Keratinocyte (primary cell): ENCODE measurements around the gene LAS1L. TPM values are rescaled to one million over a fixed set of nuclear protein-coding genes. Genes with fewer than 3 reads are reported as not detected.

Source experiments
- DNase-seq: peaks from one replicate; pipeline ENCODE4 v3.0.0-alpha.2; 2011; ENCODE audit warnings: low read depth, missing footprints, low spot score
- FAIRE-seq: peaks from 2 replicates; lab custom pipeline; 2011; peaks lifted over from hg19 to GRCh38; lab: Jason Lieb, UNC
- H2AFZ ChIP-seq: 2 replicates; pipeline ENCODE4 v1.6.0; 2012; ENCODE audit warnings: low read length, control low read depth, inconsistent platforms; ENCODE audit not compliant: control insufficient read depth
- H3K27ac ChIP-seq: 2 replicates; pipeline ENCODE4 v1.5.1; 2011; ENCODE audit warnings: low read length; ENCODE audit not compliant: control insufficient read depth, insufficient read depth
- H3K27me3 ChIP-seq: 3 replicates; pipeline ENCODE4 v1.6.0; 2011; ENCODE audit warnings: low read length; ENCODE audit not compliant: control insufficient read depth, insufficient read depth; ENCODE audit errors: extremely low read depth
- H3K36me3 ChIP-seq, 2 experiments: 2 replicates in 1 of 2; 3 replicates in 1 of 2; pipeline ENCODE4 v1.5.1; 2011; ENCODE audit warnings: low read length in 2 of 2, mild to moderate bottlenecking in 1 of 2; ENCODE audit not compliant: control insufficient read depth in 2 of 2, insufficient read depth in 2 of 2; ENCODE audit errors: extremely low read depth in 1 of 2
- H3K4me1 ChIP-seq: 3 replicates; pipeline ENCODE4 v1.5.1; 2011; ENCODE audit warnings: low read length; ENCODE audit not compliant: control insufficient read depth, insufficient read depth; ENCODE audit errors: extremely low read depth
- H3K4me2 ChIP-seq: 3 replicates; pipeline ENCODE4 v1.6.0; 2011; ENCODE audit warnings: low read depth, low read length; ENCODE audit not compliant: control insufficient read depth, insufficient read depth; ENCODE audit errors: extremely low read depth
- H3K4me3 ChIP-seq, 3 experiments: fragments of 200-600 bp in 1 of 3; sonication (generic) in 1 of 3; 2 replicates in 2 of 3; 3 replicates in 1 of 3; pipeline ENCODE4 v1.5.1; 2011 to 2016; ENCODE audit warnings: low read length in 3 of 3, mild to moderate bottlenecking in 3 of 3, control low read depth in 2 of 3, inconsistent platforms in 1 of 3, low read depth in 1 of 3, mixed read lengths in 1 of 3, mixed run types in 1 of 3, moderate library complexity in 1 of 3; ENCODE audit not compliant: control insufficient read depth in 2 of 3, insufficient read depth in 2 of 3; ENCODE audit errors: extremely low read depth in 1 of 3
- H3K79me2 ChIP-seq: 2 replicates; pipeline ENCODE4 v1.6.0; 2012; ENCODE audit warnings: low read length; ENCODE audit not compliant: control insufficient read depth, insufficient read depth
- H3K9ac ChIP-seq: 3 replicates; pipeline ENCODE4 v1.6.0; 2011; ENCODE audit warnings: low read length; ENCODE audit not compliant: control insufficient read depth, insufficient read depth; ENCODE audit errors: extremely low read depth
- H3K9me1 ChIP-seq: 3 replicates; pipeline ENCODE4 v1.6.0; 2011; ENCODE audit warnings: low read length; ENCODE audit not compliant: control insufficient read depth, insufficient read depth; ENCODE audit errors: extremely low read depth
- H3K9me3 ChIP-seq: 2 replicates; pipeline ENCODE4 v1.5.1; 2012; ENCODE audit warnings: low read depth, low read length; ENCODE audit not compliant: control insufficient read depth
- H4K20me1 ChIP-seq: 3 replicates; pipeline ENCODE4 v1.6.0; 2011; ENCODE audit warnings: low read length; ENCODE audit not compliant: control insufficient read depth, insufficient read depth; ENCODE audit errors: extremely low read depth
- CTCF ChIP-seq, 3 experiments: IDR thresholded peaks in 1 of 3; conservative IDR thresholded peaks in 1 of 3; optimal IDR thresholded peaks in 1 of 3; 2 replicates in 2 of 3; 3 replicates in 1 of 3; pipeline versions ENCODE3 to v1.5.1; 2011; ENCODE audit warnings: low read length in 3 of 3, mild to moderate bottlenecking in 3 of 3, moderate library complexity in 2 of 3, control low read depth in 1 of 3, inconsistent platforms in 1 of 3; ENCODE audit not compliant: insufficient read depth in 2 of 3; ENCODE audit errors: extremely low read depth in 1 of 3
- EZH2 ChIP-seq: IDR thresholded peaks from one replicate; pipeline ENCODE4 v1.6.1; 2012; ENCODE audit warnings: inconsistent platforms, mild to moderate bottlenecking, low read length, moderate library complexity
- dilution Hi-C: fragments of 300-500 bp; cut with MboI; formaldehyde crosslinking; loops from one replicate; pipeline ENCODE4 v1.7.0; 2020; ENCODE audit warnings: low sequenced_read_pairs; ENCODE audit not compliant: extremely low pct_ligation_motif_present
- polyA plus RNA-seq, 5 experiments: library from polyadenylated mRNA; depleted of rRNA in 3 of 5; stranded (reverse) in 3 of 5; stranded (forward) in 1 of 5; unstranded in 1 of 5; fragments of >200 nt; gene quantifications; 1 replicate in 1 of 5; 2 replicates in 3 of 5; 3 replicates in 1 of 5; pipeline versions ENCODE4 v1.2.1 to v1.2.3, GENCODE V29; 2011 to 2012; ENCODE audit warnings: missing spikeins in 2 of 5, low read depth in 1 of 5, low replicate concordance in 1 of 5

LAS1L gene
- polyA plus RNA-seq, 1 donor (not counting 4 experiments of a cell fraction or from before 2014, with no cell fraction given) = 44.8 TPM

GRCh38 chrX:65528705-65529340, 5.8 kb downstream of the LAS1L start:
- Histone ChIP-seq H3K36me3 (peaks cover 0 to 6% of the 10 kb centered on the region in 2 experiments), H3K9me1 (peaks cover 2% of the 10 kb centered on the region), H3K4me1 (peaks cover 8% of the 10 kb centered on the region), H3K27ac (no peak overlapping the region), H3K9ac (no peak overlapping the region), H2AFZ (no peak overlapping the region), H3K4me2 (no peak overlapping the region), H3K79me2 (peaks cover 20% of the 10 kb centered on the region), H3K27me3 (no peaks in the 10 kb centered on the region), H4K20me1 (peaks cover 3% of the 10 kb centered on the region), H3K9me3 (no peaks in the 10 kb centered on the region), H3K4me3 (no peak overlapping the region)
- dilution Hi-C loops = no loop called here
- DNase-seq = no peak
- peak; percentile 90 to 99 (median 99) for TF ChIP-seq CTCF (optimal IDR thresholded peaks at IDR 0.05 in 1 of 3, IDR thresholded peaks at IDR 0.05 in 1 of 3, conservative IDR thresholded peaks at IDR 0.05 in 1 of 3; ENCODE audit: extremely low read depth in 1 of 3, insufficient read depth in 2 of 3, low read length in 3 of 3)
- TF ChIP-seq EZH2 = no peak
- FAIRE-seq = no peak

DNA sequence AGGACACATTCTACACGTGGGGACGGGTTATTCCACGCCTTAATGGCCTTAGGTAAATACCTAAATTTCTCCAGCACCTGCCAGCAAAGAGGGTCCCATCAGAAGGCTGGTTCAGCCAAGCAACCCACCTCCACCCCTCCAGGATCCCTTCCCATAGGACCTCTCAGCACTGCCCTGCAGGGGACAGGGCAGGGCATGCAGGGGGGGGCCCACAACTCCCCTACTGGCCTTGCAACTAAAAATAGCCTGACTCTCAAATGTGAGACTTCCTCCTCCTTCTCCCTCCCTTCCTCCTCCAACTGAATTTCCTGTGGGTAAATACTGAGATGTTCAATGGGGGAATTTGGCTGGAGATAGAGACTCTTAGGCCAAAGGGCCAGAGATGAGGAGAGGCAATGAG, 6.3 kb downstream of the LAS1L start:
- H3K9me1 ChIP-seq = peaks cover 2% of the 10 kb centered on the region
- no peak overlapping the region for H3K9ac ChIP-seq
- H3K27ac ChIP-seq = no peak overlapping the region
- H3K4me3 ChIP-seq = no peak overlapping the region
- dilution Hi-C loops = no loop called here
- peaks cover 15% of the 10 kb centered on the region for H3K79me2 ChIP-seq
- no peaks in the 10 kb centered on the region for H3K27me3 ChIP-seq
- FAIRE-seq (no peak), DNase-seq (no peak)
- peaks cover 0 to 6% of the 10 kb centered on the region in 2 experiments for H3K36me3 ChIP-seq
- TF ChIP-seq EZH2 = no peak
- no peak for TF ChIP-seq CTCF (optimal IDR thresholded peaks at IDR 0.05 in 1 of 3, IDR thresholded peaks at IDR 0.05 in 1 of 3, conservative IDR thresholded peaks at IDR 0.05 in 1 of 3; ENCODE audit: extremely low read depth in 1 of 3, insufficient read depth in 2 of 3, low read length in 3 of 3)
- peaks cover 3% of the 10 kb centered on the region for H4K20me1 ChIP-seq
- H3K4me2 ChIP-seq = no peak overlapping the region
- no peaks in the 10 kb centered on the region for H3K9me3 ChIP-seq
- peaks cover 6% of the 10 kb centered on the region for H3K4me1 ChIP-seq
- no peak overlapping the region for H2AFZ ChIP-seq
